ENCODE data around the gene EOGT.

Gene EOGT

DNA sequence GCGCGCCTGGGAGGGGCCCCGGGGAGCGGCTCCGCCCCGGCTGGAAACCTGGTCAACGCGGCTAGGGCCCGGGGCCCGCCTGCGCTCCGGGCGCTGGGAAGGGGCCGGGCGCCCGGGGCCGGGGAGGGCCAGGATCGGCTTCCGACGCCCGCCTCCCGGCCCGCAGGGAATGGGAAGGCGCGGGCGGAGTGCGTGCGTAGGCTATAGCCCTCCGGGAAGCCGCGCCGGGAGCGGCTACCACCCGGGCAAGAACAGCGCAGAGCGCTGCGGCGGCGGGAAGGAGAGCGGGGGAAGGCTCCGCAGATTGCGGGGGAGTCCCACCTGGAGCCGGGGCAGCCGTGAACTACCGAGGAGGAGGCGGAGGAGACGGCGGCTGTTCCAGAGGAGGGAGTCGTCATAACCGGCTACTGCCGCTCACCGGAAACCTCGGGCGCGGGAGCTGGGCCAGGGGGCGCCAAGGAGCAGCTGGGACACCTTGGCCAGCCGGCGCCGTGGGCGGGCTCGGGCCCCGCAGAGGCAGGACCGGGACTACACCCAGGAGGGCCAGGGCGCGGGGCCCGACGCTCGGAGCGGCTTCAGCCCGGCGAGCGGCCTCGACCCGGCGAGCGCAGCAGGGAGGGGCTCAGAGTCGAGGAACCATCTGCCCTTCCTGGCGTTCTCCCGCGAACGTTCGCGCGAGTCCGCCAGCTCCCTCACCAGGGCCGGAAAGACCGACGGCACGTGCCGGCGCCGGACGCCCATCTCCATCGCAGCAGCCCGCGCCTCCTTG is at the start of gene EOGT:
TSS of gene EOGT (minus strand) at position 432 of the 769 bp plus-strand sequence. CDS start 3,838 bp downstream, outside the sequence.
- peak; percentile 76 to 78 for DNase-seq

DNA sequence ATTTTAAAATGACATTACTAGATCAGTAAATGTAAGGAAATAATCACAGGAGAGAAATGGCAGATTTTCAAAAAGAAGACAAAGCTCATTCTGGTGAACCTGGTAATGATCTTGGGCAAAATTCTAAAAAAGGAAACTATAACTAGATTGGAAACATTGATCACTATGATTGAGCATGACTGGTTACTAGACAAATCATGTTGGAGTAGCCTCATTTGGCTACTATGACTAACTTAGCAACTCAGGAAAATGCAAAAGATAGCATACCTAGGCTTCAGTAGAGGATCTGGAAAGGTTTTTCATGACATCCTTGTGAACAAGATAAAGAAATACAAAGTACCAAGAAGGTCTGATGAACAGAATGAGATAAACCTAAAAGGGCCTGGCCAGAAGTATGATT is 46.2 kb upstream of the EOGT start:
- no peak for DNase-seq

DNA sequence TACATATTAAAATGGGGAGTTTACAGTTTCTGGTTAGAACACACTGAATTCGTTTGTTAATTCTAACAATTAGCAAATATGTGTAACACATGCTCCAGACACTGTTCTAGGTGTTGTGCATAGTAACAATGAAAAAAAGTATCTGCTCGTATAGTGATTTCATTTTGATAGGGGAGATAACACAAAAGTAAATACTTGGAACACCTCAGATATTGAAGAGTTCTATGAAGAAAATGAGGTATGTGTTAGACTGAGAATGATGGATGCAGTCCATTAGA is 45.4 kb upstream of the EOGT start:
- DNase-seq = no peak

DNA sequence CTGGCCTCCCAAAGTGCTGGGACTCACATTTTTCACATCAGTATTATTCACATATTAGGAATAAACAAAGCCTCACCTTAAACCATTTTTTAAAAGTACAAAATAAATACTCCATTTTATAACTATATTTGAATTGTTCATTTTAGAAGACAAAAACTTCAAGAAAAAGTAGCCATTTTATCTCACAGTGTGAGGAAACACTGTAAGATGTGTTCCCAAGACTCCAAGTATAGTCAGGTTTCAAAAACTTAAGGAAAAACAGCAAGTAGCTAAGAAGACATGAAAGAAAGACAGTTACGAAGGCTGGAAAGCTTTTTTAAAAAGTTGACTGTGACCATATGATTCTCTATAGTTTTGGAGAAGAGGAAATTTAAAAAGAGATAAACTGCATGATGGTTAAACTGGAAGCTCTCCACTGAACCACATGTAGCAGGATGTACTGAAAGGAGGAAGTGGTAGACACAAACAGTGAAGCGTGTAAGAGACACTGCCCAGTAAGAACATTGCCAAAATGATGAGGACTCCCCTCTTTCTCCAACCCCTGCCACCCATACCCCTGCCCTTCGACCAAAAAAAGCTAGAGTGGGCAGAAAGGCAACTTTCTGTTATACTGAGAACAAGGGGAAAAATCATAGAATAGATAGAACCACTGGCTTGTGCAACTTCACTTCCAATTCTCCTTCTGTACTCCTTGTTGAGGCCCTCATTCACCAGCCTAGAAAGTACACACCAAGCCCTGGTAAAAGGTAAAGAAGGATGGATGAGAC is 44.9 kb upstream of the EOGT start:
- no peak for DNase-seq

DNA sequence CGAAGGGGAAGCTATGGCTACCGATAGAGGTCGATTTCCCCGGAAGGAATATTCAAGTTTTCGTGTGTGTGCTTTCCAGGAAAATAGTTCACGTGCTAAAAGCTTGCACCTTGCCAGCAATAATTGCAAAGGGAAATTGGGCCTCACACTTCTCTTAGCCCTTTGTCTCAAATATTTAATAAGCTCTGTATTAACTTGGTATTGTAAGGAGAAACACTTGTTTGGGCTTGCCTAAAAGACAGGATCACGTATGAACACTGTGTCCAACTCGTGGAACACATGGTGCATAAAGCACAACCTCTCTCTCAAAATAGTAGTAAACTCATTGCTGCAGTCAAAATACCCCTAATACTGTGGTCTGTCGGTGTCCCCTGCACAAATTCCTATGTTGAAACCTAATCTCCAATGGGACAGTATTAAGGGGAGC is 39.0 kb upstream of the EOGT start:
- no peak for DNase-seq

DNA sequence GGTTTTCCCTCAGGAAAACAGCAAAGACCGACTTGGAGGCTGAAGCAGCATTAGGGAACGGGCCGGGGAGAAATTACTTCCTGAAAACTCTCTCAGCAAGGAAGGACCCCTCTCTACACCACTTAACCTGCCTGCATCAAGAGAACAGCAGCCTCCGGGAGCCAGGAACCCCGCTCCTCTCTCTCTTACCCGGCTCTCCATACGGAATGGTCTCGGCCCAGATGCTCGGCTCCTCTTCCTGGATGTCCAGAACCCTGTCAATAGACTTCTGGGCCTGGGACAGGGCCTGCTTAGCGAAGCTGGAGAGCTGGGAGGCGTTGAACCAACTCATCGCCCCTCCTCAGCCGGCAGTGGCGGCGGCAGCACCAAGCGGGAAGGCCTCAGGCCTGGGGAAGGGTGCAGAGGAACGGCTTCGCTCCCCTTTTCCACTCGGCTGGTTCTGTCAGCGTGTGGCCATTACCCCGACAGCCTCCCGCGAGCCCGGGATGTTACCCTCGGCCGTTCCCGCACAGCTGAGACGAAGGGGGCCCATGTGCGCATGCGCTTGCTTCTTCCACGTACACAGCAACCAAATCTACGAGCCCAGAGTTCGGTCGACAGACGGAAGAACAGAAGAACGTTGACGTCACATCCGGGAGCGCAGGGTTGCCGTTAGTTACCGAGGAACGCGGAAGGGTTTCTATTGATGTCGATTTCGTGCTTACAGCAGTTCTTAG is 38.4 kb upstream of the EOGT start, which contains the start of gene TMF1:
TSS of gene TMF1 (minus strand) at position 578 of the 716 bp plus-strand sequence. CDS start at position 331, 247 bp downstream.
- DNase-seq = peak; percentile 97 to 98

DNA sequence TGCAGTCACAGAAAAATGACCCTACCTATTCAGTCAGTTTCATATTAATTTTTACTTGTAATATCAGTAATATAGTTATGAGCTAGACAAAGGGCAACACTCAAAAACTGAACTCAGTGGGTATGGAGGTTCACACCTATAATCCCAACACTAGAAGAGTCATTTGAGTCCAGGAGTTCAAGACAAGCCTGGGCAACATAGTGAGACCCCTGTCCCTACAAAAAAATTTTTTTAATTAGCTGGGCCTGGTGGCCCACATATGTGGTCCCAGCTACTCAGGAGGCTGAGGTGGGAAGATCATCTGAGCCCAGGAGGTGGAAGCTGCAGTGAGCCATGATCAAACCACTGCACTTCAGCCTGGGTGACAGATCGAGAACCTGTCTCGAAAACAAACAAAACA is 35.5 kb upstream of the EOGT start:
- DNase-seq = no peak

DNA sequence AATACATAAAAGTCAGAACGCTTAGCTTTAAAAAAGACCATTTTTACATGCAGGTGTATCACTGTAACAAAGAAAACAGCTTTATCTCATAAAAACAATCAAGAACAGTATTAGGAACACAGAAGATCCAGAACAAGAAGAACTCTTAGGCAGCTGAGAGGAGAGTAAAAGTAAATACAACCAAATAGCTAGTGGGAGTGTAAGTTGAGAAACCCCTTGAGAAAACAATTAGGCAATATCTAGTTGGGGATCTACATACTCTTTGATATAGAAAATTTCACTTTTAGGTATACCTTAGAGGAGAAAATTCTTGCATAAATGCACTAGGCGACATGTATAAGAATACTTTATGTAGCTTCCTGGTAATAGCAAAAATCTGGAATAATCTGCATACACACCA is 31.1 kb upstream of the EOGT start:
- DNase-seq = no peak

DNA sequence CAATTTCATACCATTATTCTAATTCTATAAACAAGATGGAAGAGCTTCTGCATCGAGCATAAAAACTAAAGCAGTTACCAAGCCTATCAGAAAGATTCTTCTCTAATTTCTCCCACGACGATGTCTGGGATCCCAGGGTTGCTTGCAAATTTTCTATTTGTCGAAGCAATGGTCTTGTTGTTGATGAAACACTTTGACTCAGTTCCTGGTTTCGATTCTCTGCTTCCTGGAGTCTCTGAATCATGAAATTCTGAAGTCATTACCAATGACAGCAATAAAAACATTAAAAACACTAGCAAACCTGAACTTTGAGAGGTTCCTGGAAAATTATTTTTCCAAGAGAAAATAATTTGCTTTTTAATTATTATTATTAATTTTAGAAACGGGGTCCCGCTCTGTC is 20.0 kb upstream of the EOGT start:
- DNase-seq = no peak

DNA sequence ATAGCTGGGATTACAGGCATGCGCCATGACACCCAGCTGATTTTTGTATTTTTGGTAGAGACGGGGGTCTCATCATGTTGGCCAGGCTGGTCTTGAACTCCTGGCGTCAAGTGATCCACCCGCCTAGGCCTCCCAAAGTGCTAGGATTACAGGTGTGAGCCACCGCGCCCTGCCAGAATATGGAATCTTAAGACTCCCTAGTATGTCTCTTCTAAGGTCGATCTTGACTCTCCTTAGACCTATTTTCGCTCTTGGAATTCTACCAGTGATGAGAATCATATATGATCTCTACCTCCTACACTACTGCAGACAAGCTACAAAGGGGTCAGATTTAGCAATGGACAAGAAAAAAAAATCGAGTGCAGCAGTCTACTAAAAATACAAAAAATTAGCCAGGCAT is 19.3 kb upstream of the EOGT start:
- no peak for DNase-seq

DNA sequence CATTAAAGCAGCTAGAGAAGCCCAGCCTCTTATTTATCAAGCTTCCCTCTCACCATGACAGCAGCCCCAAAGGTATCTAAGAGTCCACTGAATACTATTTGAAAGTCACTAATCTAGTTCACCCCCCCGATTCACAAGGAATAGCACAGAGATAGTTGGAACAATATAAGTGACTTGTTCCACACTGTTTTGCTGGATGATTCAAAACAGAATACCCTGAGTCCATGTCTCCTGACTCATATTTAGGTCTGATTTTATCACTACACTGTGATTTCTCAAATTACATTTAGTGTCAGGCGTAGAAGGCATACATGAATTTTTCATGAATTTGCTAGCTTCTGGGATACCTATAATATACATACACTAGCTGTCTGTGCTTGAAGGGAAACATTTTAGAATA is 18.7 kb upstream of the EOGT start:
- DNase-seq = no peak

DNA sequence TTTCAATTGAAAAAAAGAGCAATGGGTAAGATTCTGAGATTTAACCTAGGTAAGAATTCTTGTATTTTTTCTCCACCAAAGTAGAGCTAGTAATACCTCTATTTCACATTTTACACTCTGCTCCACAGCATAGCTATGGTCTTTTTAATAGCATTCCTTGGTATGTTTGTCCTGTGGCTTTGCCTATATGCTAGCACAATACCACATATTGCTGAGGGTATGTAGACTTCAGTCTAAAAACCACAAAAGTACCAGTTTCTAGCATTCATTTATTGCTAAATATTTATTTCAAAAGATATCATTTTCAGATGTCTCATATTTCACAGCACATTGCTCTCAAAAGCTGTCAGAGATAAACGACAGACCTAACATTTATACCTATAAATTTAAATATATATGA is 18.2 kb upstream of the EOGT start:
- DNase-seq = no peak

DNA sequence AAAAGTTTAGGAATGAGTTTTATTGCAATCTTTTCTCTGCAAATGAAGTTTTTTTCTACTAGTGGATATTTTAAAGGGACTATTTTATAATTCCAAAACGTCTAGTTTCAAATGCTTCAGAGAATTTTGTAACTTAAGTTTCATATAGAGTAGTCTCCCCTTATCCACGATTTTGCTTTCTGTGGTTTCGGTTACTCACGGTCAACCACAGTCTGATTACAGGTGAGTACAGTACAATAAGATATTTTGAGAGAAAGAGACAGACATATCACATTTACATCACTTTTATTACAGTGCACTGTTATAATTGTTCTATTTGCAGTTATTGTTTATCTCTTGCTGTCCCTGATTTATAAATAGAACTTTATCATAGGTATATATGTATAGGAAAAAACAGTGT is 7.4 kb upstream of the EOGT start:
- no peak for DNase-seq

DNA sequence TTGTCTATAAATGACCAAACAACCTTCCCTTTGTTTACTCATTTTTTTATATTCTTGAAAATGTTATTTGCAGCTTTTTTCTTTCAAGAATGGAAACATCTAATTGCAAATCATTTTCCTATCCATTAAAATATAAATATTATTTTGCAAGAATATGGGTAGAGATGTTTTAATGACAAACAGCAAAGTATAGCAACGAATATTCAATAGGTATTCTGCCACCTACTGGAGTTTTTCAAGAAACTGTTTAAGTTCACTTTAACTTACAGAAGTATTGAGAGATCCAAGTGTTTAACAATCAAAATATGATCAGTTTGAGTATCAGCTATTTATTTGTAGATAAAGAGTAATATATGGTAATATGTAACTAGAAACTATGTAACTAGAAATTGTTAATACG is 6.9 kb upstream of the EOGT start:
- DNase-seq = no peak

DNA sequence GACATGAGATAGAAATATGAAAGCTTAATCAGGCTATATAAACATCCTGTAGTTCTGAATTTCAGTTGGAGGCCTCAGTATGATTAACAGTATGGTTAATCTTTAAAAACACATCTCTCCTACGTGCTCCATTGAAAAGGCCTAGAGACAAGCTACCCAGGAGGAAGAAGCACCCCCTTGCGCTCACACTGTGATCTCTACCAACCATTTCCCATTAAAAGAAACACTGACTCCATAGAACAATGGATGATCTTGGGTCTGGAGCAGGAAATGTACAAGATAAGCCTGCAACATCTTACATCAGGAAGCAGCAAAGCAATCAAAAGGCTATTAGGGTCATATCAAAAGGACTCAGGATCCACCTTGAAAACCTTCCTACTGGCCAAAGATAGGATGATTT is 3.4 kb upstream of the EOGT start:
- no peak for DNase-seq

DNA sequence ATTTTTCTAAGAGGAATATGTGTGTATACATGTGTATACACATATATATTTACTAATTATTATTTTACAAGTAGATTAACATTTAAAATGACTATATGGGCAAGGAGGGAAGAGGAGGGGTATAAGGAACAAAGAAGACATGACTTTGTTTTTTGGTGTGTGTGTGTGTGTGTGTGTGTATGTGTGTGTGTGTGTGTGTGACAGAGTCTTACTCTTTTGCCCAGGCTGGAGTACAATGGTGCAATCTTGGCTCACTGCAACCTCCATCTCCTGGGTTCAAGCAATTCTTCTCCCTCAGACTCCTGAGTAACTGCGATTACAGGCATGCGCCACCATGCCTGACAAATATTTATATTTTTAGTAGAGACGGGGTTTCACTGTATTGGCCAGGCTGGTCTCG is 2.6 kb upstream of the EOGT start:
- DNase-seq = no peak

DNA sequence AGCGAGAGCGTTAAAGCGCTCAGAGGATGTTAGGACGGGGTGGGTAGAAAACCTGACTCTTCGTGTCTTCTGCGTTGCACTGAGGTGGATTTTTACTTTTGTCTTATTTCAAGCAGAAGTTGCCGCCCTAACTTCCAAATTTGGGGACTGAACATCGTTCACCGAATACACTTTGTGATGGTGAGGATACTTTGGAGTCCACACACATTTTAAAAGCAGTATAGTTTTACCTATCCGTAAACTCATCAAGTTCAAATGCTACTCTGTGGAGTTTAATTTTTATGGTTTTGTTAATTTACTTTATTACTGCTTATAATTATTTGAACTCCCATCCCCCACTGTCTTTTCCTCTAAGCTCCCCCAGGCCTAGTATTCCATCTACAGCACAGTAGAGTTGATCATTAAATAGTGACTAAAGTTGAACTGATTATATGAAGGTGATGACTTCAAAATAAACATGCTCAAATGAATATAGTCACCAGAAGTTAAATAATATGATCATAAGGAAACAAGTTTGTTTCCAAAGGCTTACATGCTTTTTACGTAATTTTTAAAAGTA is 617 bp upstream of the EOGT start:
- no peak for DNase-seq

DNA sequence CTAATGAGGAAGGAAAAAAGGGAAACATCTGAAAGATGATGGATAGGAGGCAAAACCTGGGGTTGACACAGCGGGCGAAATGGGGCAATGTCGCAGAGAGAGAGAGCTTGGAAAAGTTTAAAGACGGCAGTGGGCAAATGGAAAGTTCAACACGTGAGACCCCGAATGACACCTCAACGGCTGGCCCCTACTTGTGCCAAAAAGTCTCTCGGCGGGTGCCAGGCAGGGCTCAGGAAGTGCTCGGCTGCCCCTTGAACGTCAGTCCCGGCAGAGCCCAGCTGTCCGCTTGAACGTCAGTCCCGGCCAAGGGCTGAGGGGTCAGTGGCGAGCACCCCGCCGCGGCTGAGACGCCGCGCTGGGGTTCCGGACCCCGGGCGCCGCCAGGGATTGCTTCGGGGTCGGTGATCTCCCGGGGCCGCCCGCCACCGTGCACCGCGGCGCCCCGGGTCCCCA is 658 bp downstream of the EOGT start:
- DNase-seq = peak in 1 of 2 donors; percentile 23

DNA sequence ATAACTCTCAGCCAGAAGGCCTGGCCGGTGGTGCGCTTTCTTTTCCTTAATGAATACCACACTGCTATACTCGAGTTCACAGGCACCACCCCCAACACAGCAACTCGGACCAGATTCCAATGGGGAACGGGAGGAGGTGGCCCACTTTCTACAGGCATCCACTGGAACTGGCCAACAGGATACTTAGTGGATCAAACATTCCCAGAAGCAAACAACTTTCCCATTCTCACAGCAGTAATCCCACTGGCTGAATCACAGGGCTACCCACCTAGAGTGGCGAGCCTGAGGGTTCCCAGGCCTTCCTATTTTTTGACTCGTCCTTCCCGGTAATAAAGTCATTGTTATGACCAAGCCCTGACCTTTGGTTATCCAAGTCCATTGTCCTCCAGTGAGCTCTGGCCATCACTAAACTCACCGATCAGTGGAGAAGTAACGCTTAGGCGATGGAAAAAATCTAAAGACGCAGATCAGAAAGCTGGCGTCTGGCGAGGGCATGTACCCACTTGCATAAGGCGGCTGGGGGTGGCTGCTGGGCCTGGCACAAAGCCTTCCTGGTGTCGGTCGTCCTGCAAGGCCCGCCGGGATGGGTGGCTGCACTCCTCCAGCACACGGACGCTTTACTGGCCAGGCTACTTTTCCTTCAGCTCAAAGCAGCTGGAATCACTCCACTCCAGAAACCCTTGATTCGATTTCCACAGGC is 1.2 kb downstream of the EOGT start:
- no peak for DNase-seq

DNA sequence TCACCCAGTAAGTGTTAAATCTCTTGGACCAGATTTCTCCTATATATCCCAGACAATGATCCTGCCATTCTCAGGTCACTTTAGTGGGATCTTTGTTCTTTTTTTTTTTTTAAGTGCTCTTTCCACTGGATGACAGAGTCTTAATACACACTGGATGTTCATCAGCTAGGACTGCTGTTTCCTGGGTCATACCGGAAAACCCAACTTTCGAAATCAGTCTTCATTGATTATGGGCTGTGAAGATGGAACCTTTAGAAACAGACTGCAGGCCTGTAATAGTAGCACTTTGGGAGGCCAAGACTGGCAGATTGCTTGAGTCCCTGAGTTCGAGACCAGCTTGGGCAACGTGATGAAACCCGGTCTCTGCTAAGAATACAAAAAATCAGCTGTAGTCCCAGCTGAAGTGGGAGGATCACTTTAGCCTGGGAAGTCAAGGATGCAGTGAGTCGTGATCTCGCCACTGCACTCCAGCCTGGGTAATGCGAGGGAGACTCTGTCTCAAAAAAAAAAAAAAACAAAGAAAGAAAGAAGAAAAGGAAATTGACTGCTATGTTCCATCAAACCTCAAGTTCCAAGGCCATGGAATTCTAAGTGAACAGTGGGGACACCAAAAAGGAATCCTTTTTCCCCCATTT is 2.3 kb downstream of the EOGT start:
- DNase-seq = no peak

DNA sequence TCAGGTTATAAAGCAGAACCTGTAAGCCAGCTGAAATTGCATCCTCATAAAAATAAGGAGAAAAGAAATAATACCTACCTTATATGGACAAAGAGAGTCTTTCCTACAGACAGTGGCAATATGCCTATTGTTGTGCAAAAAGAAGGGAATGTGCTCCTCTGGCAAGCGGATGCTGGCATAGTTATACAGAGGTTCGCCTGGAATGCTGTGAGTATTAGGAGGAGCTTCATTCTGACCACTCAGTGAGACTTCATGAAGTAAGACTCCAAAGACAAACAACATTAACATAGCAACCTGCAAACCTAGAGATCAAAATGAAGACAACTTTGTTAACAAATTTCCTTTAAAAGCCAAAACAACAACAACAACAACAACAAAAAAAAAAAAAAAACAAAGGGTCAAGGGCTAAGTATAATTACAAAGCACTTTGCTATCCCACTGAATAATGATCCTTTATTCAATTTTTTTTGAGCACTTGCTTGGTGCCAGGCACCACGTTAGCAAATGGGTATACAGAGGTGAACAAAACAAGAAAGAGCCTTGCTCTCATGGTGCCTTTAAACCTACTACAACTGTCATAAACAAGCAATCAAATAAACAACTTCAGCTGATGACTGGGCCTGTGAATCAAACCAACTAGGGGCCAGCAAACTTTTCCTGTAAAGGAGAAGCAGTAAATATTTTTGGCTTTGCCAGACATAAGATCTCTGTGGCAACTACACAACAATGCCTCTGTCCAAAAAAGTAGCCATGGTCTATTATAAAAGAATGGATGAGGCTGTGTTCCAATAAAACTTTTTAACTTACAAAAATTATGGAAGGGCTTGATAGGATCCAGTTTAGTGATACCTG is 3.7 kb downstream of the EOGT start:
- DNase-seq = no peak
